GM23248 (cell line): Measurements from ENCODE around the gene GATD1. TPM values are rescaled to one million over a fixed set of nuclear protein-coding genes. Genes with fewer than 3 reads are reported as not detected.

Experiments used
- DNase-seq: peaks from one replicate; pipeline ENCODE4 v3.0.0-alpha.2; 2015
- H2AFZ ChIP-seq: fragments of 200-600 bp; sonication (generic); 2 replicates; pipeline ENCODE4 v1.6.1; 2016; ENCODE audit warnings: antibody characterized with exemption
- H3F3A ChIP-seq: fragments of 200-600 bp; sonication (generic); 2 replicates; pipeline ENCODE4 v1.6.1; 2016; ENCODE audit warnings: mild to moderate bottlenecking, antibody characterized with exemption, mixed run types; ENCODE audit not compliant: insufficient read depth
- H3K27ac ChIP-seq: fragments of 200-600 bp; sonication (generic); 2 replicates; pipeline ENCODE4 v1.5.1; 2016; ENCODE audit warnings: mild to moderate bottlenecking
- H3K27me3 ChIP-seq: fragments of 200-600 bp; sonication (generic); replicated peaks from 2 replicates; pipeline ENCODE4 v1.6.1; 2016; ENCODE audit warnings: mild to moderate bottlenecking; ENCODE audit not compliant: insufficient read depth
- H3K36me3 ChIP-seq: fragments of 200-600 bp; sonication (generic); 2 replicates; pipeline ENCODE4 v1.6.1; 2016; ENCODE audit warnings: low read depth, mild to moderate bottlenecking
- H3K4me1 ChIP-seq: fragments of 200-600 bp; sonication (generic); 2 replicates; pipeline ENCODE4 v1.6.1; 2016; ENCODE audit warnings: mild to moderate bottlenecking; ENCODE audit not compliant: insufficient read depth
- H3K4me2 ChIP-seq: fragments of 200-600 bp; sonication (generic); one replicate; pipeline ENCODE4 v1.6.1; 2016; ENCODE audit warnings: mild to moderate bottlenecking; ENCODE audit not compliant: unreplicated experiment
- H3K4me3 ChIP-seq: fragments of 200-600 bp; sonication (generic); 2 replicates; pipeline ENCODE4 v1.5.1; 2016; ENCODE audit warnings: mild to moderate bottlenecking
- H3K79me2 ChIP-seq: fragments of 200-600 bp; sonication (generic); 2 replicates; pipeline ENCODE4 v1.6.1; 2016; ENCODE audit warnings: mild to moderate bottlenecking; ENCODE audit not compliant: insufficient read depth
- H3K9ac ChIP-seq: fragments of 200-600 bp; sonication (generic); 2 replicates; pipeline ENCODE4 v1.6.1; 2016; ENCODE audit warnings: mild to moderate bottlenecking
- H3K9me2 ChIP-seq: fragments of 200-600 bp; sonication (generic); 2 replicates; pipeline ENCODE4 v1.6.1; 2016; ENCODE audit warnings: mixed run types, mild to moderate bottlenecking, moderate library complexity; ENCODE audit not compliant: insufficient read depth
- H3K9me3 ChIP-seq: fragments of 200-600 bp; sonication (generic); one replicate; pipeline ENCODE4 v1.6.1; 2017; ENCODE audit warnings: low read depth
- H4K20me1 ChIP-seq: fragments of 200-600 bp; sonication (generic); 2 replicates; pipeline ENCODE4 v1.6.0; 2016; ENCODE audit not compliant: insufficient read depth
- EZH2 ChIP-seq: fragments of 200-600 bp; sonication (generic); IDR thresholded peaks from 2 replicates; pipeline ENCODE4 v1.6.1; 2018; ENCODE audit warnings: antibody characterized with exemption, mild to moderate bottlenecking; ENCODE audit not compliant: insufficient read depth, poor library complexity, severe bottlenecking
- EZH2phosphoT487 ChIP-seq: fragments of 200-600 bp; sonication (generic); IDR thresholded peaks from 2 replicates; pipeline ENCODE4 v1.6.1; 2018; ENCODE audit warnings: antibody characterized with exemption, moderate library complexity, mild to moderate bottlenecking, low read depth; ENCODE audit not compliant: insufficient read depth
- whole genome bisulfite sequencing, 2 experiments: methylation state at CpG; one replicate each; pipeline ENCODE4 v1.1.6; 2015 to 2017; ENCODE audit warnings: low lambda C conversion rate in 2 of 2, low coverage in 1 of 2; ENCODE audit errors: missing lambda C conversion rate in 2 of 2; 5-methylcytosine and 5-hydroxymethylcytosine counted together
- in situ Hi-C: fragments of 300-500 bp; cut with MboI; formaldehyde crosslinking; loops from 2 replicates; pipeline ENCODE4 v1.15.0; 2020
- polyA plus RNA-seq: library from polyadenylated mRNA; unstranded; fragments of >200 nt; fragmentation: Nextera tagmentation; extraction: Ambion mirVana; gene quantifications from 2 replicates; pipeline ENCODE4 v1.2.1, GENCODE V29; 2016
- total RNA-seq: library from RNA; depleted of rRNA; stranded (reverse); fragments of >200 nt; shearing (Covaris generic); gene quantifications from 2 replicates; pipeline ENCODE4 v1.2.3, GENCODE V29; 2014

GATD1 gene
- total and polyA plus RNA-seq, 2 experiments from 2014 or later: 27.0 to 45.0 TPM

DNA sequence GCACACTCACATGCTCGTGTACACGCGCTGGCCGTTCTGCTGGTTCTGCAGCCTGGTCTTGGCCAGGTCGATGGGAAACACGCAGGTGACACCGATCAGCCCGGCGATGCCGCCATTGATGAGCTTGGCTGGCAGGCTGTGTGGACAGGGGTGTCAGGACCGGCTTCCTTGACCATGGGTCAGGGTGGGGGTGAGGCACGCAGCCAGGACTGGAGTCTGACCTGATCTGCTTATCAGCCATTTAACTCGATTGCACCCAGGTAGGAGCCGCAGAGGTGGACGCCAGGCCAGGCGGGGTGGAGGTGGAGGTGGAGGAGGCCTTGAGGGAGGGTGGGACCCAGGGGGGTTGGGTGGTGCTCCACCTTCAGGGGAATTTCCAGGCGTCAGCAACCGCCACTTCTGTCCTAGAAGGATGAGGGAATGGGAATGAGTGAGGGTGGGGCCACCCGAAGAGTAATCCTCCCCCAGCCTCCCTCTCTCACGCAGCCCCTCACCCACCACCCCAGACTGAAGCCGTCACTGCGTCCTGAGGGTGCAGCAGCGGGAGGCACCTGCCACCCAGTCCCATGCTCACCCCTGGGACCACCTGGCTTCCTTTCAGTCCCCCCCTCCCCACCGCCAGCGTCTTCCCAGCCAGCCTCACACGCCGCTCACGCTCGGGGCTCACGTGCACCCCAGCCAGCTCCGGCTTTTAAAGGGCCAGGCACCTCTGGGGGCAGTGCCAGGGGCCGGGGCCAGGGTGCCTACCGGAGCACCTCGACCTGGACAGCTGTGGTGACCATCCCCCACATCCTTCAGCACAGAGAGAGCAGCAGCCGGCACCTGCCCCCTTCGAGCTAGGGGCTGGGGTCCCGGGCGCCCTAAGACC, 17.7 kb upstream of the GATD1 start:
- in situ Hi-C loops: no loop called here

DNA sequence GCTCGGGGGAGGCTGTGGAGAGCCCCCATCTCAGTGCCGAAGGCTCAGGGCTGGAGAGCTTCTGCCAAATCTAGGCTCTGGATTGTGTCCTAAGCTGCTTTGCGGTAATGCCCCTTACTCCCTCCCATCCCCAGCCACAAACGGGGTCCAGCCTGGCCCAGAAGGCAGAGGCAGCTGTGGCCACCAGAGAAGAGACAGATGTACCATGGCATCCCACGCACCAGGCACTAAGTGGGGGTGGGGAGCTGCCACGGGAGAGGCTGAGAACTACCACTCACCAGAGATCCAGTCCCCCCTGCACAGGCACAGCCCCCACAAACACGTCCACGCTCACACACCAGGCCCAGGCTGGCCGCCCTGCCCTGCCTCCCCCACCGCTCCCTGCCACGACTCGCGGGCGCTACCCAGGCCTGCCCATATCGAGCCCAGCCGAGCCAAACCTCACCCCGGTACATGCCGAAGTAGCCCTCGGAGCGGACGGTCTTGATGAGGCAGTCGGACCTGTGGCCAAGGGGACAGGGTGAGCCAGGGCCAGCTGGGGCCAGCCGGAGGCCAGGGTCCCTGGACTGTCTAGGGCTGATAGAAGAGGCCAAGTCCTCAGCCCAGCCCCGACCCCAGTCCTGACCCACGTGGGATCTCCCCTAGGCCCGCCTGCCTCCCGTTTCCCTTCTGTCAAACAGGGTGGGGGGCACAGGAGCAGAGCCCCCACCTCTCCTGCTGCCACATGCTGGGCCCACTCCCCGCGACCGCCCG, 16.9 kb upstream of the GATD1 start:
- in situ Hi-C loops: no loop called here
- Histone ChIP-seq H3K9me2 (no peaks in the 10 kb centered on the region), H3K27ac (no peak overlapping the region), H3F3A (peaks cover 8% of the 10 kb centered on the region; the same call in 1 of the 2 replicates), H2AFZ (no peak overlapping the region), H3K27me3 (no peaks in the 10 kb centered on the region), H3K4me1 (peaks cover 6% of the 10 kb centered on the region), H3K79me2 (peaks cover 12% of the 10 kb centered on the region), H3K9me3 (no peaks in the 10 kb centered on the region), H3K4me2 (no peak overlapping the region), H3K4me3 (no peak overlapping the region), H4K20me1 (no peaks in the 10 kb centered on the region), H3K36me3 (no peaks in the 10 kb centered on the region; the same call in 1 of the 2 replicates), H3K9ac (no peak overlapping the region)
- 88 to 90% methylated on average over 29 to 30 of the region's 31 CpGs for WGBS, 2 experiments
- TF ChIP-seq EZH2phosphoT487: no peak
- no peak for TF ChIP-seq EZH2
- DNase-seq: no peak

More for the DNA sequence above, 17.7 kb upstream of the GATD1 start:
- no peak for TF ChIP-seq EZH2phosphoT487
- Histone ChIP-seq H3K79me2 (peaks cover 12% of the 10 kb centered on the region), H3K9me3 (no peaks in the 10 kb centered on the region), H3K27me3 (no peaks in the 10 kb centered on the region), H3K4me2 (peak overlapping the region; percentile 78), H2AFZ (no peak overlapping the region), H3K36me3 (no peaks in the 10 kb centered on the region; the same call in 1 of the 2 replicates), H3K4me3 (peak overlapping the region; percentile 76), H4K20me1 (no peaks in the 10 kb centered on the region), H3F3A (peaks cover 8% of the 10 kb centered on the region; the same call in 1 of the 2 replicates), H3K4me1 (peaks cover 6% of the 10 kb centered on the region), H3K27ac (peak overlapping the region; percentile 64; the same call in 1 of the 2 replicates), H3K9me2 (no peaks in the 10 kb centered on the region), H3K9ac (peak overlapping the region; percentile 78)
- 29 to 49% methylated on average over 21 to 36 of the region's 38 CpGs for WGBS, 2 experiments
- DNase-seq: peak; percentile 64

DNA sequence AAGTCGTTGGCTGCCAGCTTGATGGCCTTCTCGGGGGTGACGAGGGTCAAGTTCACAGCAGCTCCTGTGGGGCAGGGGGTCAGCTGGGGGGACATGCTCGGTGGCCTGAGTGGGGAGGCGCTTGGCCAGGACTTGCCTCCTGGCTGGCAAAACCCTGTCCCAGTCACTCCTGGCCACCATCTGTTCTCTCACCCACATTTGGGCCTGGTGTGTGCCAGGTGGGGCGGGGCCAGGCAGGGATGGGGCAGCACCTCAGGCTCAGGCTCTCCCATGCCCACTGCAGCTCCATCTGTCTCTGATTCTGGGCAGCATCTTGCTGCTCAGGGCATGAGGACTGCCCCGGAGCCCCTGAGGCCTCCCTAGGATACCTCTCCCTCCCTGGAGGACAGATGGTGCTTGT, 16.3 kb upstream of the GATD1 start:
- H3K4me1 ChIP-seq: peaks cover 6% of the 10 kb centered on the region
- in situ Hi-C loops: no loop called here
- peaks cover 8% of the 10 kb centered on the region; the same call in 1 of the 2 replicates for H3F3A ChIP-seq
- H3K4me3 ChIP-seq: no peak overlapping the region
- H3K9me3 ChIP-seq: no peaks in the 10 kb centered on the region
- H3K4me2 ChIP-seq: no peak overlapping the region
- WGBS, 2 experiments: 98 to 99% methylated on average over 7 of the region's 7 CpGs
- no peaks in the 10 kb centered on the region; the same call in 1 of the 2 replicates for H3K36me3 ChIP-seq
- no peaks in the 10 kb centered on the region for H3K27me3 ChIP-seq
- no peaks in the 10 kb centered on the region for H3K9me2 ChIP-seq
- H3K9ac ChIP-seq: no peak overlapping the region
- H4K20me1 ChIP-seq: no peaks in the 10 kb centered on the region
- H3K27ac ChIP-seq: no peak overlapping the region
- TF ChIP-seq EZH2 (no peak), EZH2phosphoT487 (no peak)
- no peak overlapping the region for H2AFZ ChIP-seq
- H3K79me2 ChIP-seq: peaks cover 12% of the 10 kb centered on the region
- DNase-seq: no peak

DNA sequence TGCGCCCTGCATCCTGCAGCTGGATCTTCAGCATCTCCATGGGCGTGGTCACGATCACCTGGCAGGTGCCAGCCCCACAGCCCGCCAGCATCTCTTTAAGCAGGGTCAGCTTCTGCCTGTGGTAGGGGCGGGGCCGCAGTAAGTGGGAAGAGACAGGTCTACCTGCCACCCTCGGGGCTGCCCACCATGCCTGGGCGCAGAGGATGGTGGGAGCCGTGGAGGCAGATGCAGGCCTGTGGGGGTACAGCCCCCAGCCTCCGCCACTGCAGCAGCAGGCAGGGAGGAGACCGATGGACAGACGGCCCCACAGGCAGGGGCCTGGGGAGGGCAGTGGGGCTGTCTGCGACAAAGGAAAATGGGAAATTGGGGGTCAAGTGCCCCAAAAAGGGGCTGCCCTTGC, 15.6 kb upstream of the GATD1 start:
- no peak for DNase-seq
- no peaks in the 10 kb centered on the region for H4K20me1 ChIP-seq
- H3K9me3 ChIP-seq: no peaks in the 10 kb centered on the region
- H3K36me3 ChIP-seq: no peaks in the 10 kb centered on the region; the same call in 1 of the 2 replicates
- 93 to 95% methylated on average over 13 of the region's 13 CpGs for WGBS, 2 experiments
- no peak overlapping the region for H3K4me2 ChIP-seq
- peaks cover 8% of the 10 kb centered on the region; the same call in 1 of the 2 replicates for H3F3A ChIP-seq
- in situ Hi-C loops: no loop called here
- H2AFZ ChIP-seq: no peak overlapping the region
- no peak overlapping the region for H3K9ac ChIP-seq
- no peak overlapping the region for H3K27ac ChIP-seq
- no peak overlapping the region for H3K4me3 ChIP-seq
- peaks cover 6% of the 10 kb centered on the region for H3K4me1 ChIP-seq
- H3K79me2 ChIP-seq: peaks cover 12% of the 10 kb centered on the region
- no peaks in the 10 kb centered on the region for H3K9me2 ChIP-seq
- TF ChIP-seq EZH2 (no peak), EZH2phosphoT487 (no peak)
- H3K27me3 ChIP-seq: no peaks in the 10 kb centered on the region
